Measurements from ENCODE around the gene STAC3. TPM values are rescaled to one million over a fixed set of nuclear protein-coding genes. Genes with fewer than 3 reads are reported as not detected.
A peak's percentile ranks its signal among the peaks of the same experiment; 100 is the strongest.

The STAC3 gene
- total and polyA plus RNA-seq, 2 of the 13 experiments (the other 11 are each of a cell fraction or from before 2014, with no cell fraction given) = 0.18 to 0.22 TPM

GRCh38 chr12:57231276-57232021 lies 19.5 kb downstream of the STAC3 start:
- intact Hi-C loops (cut with micrococcal nuclease; ENCODE audit: unreplicated experiment) = no loop called here
- Histone ChIP-seq H4K20me1 (ENCODE audit: insufficient read depth, low read length) (peaks cover 12% of the 10 kb centered on the region; the same call in 1 of the 2 replicates), H3K27me3 (ENCODE audit: control insufficient read depth in 1 of 2, insufficient read depth in 2 of 2, low read length in 2 of 2) (peaks cover 0 to 11% of the 10 kb centered on the region in 2 experiments; a peak in 4 of 5 replicates), H3K36me3 (replicated peaks in 1 of 2; ENCODE audit: control insufficient read depth in 1 of 2, insufficient read depth in 2 of 2, low read length in 2 of 2) (peaks cover 20 to 34% of the 10 kb centered on the region in 2 experiments), H3K4me1 (ENCODE audit: insufficient read depth, low read length) (peaks cover 74% of the 10 kb centered on the region), H3K9me3 (ENCODE audit: low read length) (no peaks in the 10 kb centered on the region), H2AFZ (ENCODE audit: low read length) (no peak overlapping the region), H3K27ac (ENCODE audit: extremely low read length, insufficient read depth, low read length) (no peak overlapping the region), H3K9ac (ENCODE audit: insufficient read depth, low read depth, low read length) (peak overlapping the region; percentile 95), H3K79me2 (ENCODE audit: insufficient read depth, low read length) (peaks cover 33% of the 10 kb centered on the region), H3K4me2 (ENCODE audit: low read depth, low read length) (peak overlapping the region; percentile 97), H3K4me3 (replicated peaks in 1 of 3; ENCODE audit: insufficient read depth in 1 of 3, low read depth in 2 of 3, low read length in 3 of 3) (peak overlapping the region; percentile 71 to 82 (median 75))
- FAIRE-seq = no peak
- no peak for DNase-seq (ENCODE audit: low spot score)
- BruUV-seq (replicated peaks) = no TSS peak
- ChIA-PET POLR2A (interaction anchor here (2.3 to 3.2 kb wide), 3 partner anchors 10 to 289 kb away, joined by 8 to 116 read pairs (median 10); partner anchors contain the start of genes DDIT3 and NEMP1), CTCF (ENCODE audit: low intra/inter-chr PET ratio, low total read pairs) (no interaction called here)
- no peak for ATAC-seq
- WGBS (ENCODE audit: low lambda C conversion rate) = 94% methylated on average over 9 of the region's 13 CpGs
- in situ Hi-C loops (cut with HindIII; ENCODE audit: extremely low pct_ligation_motif_present, low pct_unique_long_range_greater_than_20kb) = no loop called here
- peak; percentile 37 for TF ChIP-seq AGO2 (optimal IDR thresholded peaks at IDR 0.05; ENCODE audit: low read depth, low read length)
- no peak for TF ChIP-seq ZNF329 (CRISPR knock-in tag; IDR thresholded peaks at IDR 0.05; ENCODE audit: low read depth)
- no peak for TF ChIP-seq IRF1 (CRISPR knock-in tag; IDR thresholded peaks at IDR 0.05; ENCODE audit: low read depth)
